ENCODE measurements around the gene USP31.
"Not testable (repeated sequence)": the region's sequence is repeated elsewhere in the genome, so short reads cannot be mapped to it uniquely, and the experiment has no call there.

Gene USP31

DNA sequence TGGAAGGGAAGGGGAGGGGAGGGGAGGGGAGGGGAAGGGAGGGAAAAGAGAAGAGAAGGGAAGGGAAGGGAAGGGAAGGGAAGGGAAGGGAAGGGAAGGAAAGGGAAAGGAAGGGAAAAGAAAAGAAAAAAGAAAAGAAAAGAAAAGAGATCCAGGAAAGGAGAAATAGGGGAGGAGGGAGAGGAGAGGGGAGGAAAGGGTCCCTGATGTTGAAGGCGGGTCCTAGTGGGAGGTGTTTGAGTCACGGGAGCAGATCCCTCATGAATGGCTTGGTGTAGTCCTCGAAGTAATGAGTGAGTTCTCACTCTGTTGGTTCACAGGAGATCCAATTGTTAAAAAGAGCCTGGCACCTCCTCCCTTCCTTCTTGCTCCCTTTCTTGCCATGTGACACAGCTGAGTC lies 6.9 kb upstream of the USP31 start:
- DNase-seq (ENCODE audit: low read depth in 2 of 2): no peak

GRCh38 chr16:23155445-23156049 lies 6.3 kb upstream of the USP31 start:
- DNase-seq (ENCODE audit: low read depth in 2 of 2): no peak

GRCh38 chr16:23152386-23153178 lies 3.3 kb upstream of the USP31 start:
- no peak for DNase-seq (ENCODE audit: low read depth in 2 of 2)

DNA sequence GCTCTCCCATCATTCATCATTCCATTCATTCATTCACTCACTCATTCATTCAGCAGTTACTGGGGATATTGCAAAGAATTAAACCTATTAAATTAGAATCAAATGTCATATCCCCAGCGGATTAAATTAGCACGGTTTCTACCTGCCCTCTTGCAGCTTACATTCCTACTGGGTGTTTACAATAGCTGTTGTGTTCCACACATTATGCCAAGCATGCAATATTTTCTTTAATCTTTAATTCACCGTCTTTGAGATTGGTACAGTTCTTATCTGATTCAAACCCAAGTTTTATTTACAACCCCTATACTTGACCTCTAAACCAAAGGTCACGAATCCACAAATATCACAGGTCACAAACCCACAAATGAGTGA lies 727 bp upstream of the USP31 start:
- DNase-seq (ENCODE audit: low read depth in 2 of 2): no peak

GRCh38 chr16:23148513-23149266 lies 562 bp downstream of the USP31 start:
- DNase-seq (ENCODE audit: low read depth in 2 of 2): no peak

DNA sequence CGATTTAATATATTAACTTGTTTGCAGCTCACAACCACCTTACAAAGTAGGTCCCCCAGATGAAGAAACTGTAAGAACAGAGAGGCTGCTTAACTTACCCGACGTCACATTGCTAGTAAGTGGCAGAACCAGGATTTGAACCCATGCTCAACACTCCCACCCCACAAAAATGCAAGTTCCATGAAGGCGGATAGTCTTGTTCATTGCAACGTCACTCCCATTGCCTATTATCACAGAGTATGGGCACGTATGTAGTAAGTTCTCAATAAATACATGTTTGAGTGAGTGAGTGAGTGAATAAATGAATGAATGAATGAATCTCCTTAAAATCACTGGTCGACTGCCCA lies 1.1 kb downstream of the USP31 start:
- no peak for DNase-seq (ENCODE audit: low read depth in 2 of 2)

- no peak for DNase-seq (ENCODE audit: low read depth in 2 of 2)
Observed at GRCh38 chr16:23147666-23148065, 1.6 kb downstream of the USP31 start.

- no peak for DNase-seq (ENCODE audit: low read depth in 2 of 2)
Observed at GRCh38 chr16:23146877-23147601, 2.2 kb downstream of the USP31 start.

- no peak for DNase-seq (ENCODE audit: low read depth in 2 of 2)
Observed at GRCh38 chr16:23145608-23146007, 3.6 kb downstream of the USP31 start.

DNA sequence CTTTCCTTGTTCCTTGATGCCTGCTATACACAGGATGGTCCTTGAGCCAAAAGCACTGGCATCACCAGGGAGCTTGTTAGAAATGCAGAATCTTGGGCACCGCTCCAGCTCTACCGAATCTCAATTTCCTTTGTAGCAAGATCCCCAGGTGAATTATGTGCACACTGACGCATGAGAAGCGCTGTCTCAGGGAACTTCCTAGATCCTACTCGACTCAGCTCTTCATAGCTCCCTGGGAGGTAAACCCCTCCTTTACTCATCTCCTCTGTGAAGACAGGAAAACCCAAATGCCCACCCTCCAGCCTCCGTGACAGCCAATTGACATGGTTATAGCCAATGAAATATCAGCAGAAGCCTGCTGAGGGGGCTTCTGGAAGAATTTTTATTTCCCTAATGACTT lies 4.1 kb downstream of the USP31 start:
- no peak for DNase-seq (ENCODE audit: low read depth in 2 of 2)

GRCh38 chr16:23144393-23144792 lies 4.9 kb downstream of the USP31 start:
- DNase-seq (ENCODE audit: low read depth in 2 of 2): not testable (repeated sequence)

- no peak for DNase-seq (ENCODE audit: low read depth in 2 of 2)
Observed at GRCh38 chr16:23143391-23143790, 5.9 kb downstream of the USP31 start.

DNA sequence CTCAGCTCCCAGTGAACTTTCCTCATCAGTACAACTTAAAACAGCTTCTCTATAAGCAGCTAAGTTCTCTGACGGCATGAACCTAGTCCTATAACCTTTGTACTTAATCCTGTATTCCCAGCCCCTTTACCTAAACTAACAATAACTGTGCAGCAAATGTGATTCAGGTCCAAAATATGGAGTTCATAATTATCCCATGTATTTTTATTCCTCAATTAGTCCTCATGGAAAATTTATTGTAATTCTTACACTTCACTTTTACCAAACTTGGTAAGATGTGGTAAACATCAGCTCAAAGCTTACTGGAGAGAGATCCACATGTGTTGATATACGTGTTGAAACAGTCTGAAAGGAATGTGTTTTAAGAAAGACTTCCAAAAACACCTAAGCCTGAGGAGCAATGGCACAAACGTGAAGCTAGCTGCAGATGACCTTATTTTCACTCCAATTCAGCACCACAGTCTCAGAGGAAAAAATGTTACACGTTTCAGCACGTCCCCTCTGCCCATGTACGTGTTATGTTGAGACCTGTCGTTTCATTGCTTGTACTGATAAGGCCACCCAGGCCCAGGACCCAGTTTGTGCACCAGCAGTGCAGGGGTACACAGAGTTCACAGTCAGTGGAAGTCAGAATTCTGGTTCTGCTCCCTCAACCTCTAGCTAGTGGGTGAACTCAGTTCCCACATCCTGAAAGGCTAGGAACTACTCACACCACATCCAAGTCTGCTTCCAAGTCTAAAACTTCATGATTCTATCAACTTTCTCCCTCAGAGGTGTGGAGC lies 7.1 kb downstream of the USP31 start:
- DNase-seq (ENCODE audit: low read depth in 2 of 2): no peak

GRCh38 chr16:23141500-23141899 lies 7.8 kb downstream of the USP31 start:
- DNase-seq (ENCODE audit: low read depth in 2 of 2): no peak

DNA sequence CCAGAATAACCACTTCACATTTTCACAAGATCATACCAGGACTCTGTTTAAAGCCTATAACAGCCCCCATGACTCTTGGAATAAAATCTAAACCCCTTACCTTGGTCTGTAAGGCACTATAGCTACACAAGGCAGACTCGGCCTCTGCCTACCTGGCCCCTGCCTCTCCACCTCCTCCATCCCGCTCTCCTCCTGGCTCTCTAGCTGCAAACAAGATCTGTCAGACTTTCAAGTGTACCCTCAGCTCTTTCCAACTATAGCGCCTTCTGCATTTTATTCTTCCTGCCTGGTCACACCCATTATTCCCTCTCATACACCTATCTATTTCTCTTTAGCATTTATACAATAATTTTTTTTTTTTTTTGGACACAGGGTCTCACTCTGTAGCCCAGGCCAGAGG lies 8.2 kb downstream of the USP31 start:
- no peak for DNase-seq (ENCODE audit: low read depth in 2 of 2)

GRCh38 chr16:23140107-23140506 lies 9.1 kb downstream of the USP31 start:
- no peak for DNase-seq (ENCODE audit: low read depth in 2 of 2)

- DNase-seq (ENCODE audit: low read depth in 2 of 2): no peak
Observed at GRCh38 chr16:23137818-23138217, 11.4 kb downstream of the USP31 start.

DNA sequence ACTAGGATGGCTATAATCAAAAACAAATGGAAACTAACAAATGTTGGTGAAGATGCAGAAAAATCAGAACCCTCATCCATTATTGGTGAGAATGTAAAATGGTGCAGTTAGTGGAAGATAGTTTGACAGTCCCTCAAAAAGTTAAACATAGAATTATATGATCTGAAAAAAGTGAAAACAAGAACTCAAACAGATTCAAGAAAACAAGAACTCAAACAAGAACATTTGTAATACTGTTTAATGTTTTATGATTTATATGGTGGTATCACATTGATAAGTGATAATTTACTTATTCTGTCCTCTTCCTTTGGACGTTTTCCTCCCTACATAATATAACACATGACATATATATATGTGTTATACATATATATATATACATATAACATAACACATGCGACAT lies 12.0 kb downstream of the USP31 start:
- DNase-seq (ENCODE audit: low read depth in 2 of 2): no peak

DNA sequence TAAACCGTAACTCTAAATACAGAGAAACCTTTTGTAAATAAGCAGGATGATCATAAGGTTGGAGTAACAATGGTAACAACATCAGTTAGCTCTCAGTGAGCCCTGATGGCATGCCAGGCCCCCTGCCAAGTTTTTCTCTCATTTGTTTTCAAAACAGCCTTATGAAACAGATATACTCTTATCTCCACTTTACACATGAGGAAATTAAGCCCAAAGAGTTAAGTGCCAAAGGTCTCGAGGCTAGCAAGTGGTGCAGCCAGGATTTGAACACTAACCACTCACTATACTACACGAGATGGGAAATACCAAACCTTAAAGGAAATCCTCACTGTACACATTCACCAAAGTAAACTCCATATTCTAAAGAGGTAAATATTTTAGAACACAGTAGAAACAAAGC lies 15.0 kb downstream of the USP31 start:
- DNase-seq (ENCODE audit: low read depth in 2 of 2): no peak

DNA sequence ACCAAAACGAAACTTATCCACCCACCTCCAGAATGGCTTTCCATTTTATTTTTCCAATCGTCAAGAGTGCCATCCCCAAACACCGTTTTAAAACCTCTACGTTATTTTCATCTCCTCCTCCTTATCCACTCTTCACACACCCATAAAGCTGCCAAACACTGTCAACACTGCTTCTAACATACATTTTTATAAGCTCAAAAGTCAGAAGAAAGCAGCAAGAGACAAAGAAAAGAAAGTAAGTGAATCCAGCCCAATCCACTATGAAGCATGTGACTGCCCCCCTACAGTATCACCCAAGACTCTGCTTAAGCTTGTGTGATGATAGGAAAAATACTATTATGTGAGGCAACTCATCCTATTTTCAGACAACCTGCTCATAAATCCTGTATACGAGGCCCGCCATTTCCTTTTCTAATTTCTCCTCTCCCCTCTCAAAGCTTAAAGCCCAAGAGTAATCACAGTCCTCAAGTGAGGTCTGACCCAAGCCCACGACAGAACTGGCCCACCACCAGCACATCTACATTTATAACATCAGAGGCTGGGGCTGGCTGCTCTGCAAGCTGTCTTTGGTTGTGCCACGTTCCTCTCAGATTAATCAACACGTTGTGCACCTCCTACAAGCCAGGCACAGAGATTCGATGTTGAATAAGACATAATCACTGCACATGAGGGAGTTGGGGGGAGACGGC lies 16.3 kb downstream of the USP31 start:
- DNase-seq (ENCODE audit: low read depth in 2 of 2): no peak

Measured in fibroblast of skin of left quadriceps (primary cell).